ENCODE results near the gene BACH2. TPM values are rescaled to one million over a fixed set of nuclear protein-coding genes. Genes with fewer than 3 reads are reported as not detected.

Gene BACH2
- total and polyA plus RNA-seq, 2 of the 8 experiments (the other 6 are each of a cell fraction or from before 2014, with no cell fraction given): 1.9 to 5.9 TPM

DNA sequence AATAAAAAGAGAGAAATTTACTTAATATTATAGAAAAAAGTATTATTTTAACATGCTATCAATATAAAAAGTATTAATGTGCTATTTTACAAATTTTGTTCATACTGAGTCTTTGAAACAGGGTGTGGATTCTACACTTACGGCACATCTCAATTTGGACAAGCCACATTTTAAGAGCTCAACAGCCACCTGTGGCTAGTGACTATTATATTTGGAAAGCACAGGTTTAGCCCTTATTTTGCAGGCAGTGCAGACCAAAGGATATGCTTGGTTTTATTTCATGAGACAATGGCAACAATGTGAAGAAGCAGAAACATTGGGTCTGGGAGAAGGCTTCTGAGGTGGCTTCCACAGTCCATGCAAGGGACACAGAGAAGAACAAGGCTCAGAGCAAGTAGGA lies 74.6 kb downstream of the BACH2 start:
- Histone ChIP-seq H4K91ac (replicated peaks; ENCODE audit: insufficient read length, low read length) (no peak overlapping the region), H4K8ac (ENCODE audit: extremely low read depth, insufficient read depth, low read length) (no peak overlapping the region), H2BK120ac (replicated peaks; ENCODE audit: low read depth, low read length) (no peak overlapping the region), H3K9ac (replicated peaks in 1 of 4; ENCODE audit: extremely low read depth in 1 of 4, low read depth in 3 of 4, low read length in 3 of 4) (no peak overlapping the region), H2BK15ac (ENCODE audit: low read length) (no peak overlapping the region), H3K14ac (ENCODE audit: insufficient read length) (no peak overlapping the region), H3K4me2 (ENCODE audit: insufficient read depth in 1 of 2, low read depth in 2 of 2, low read length in 2 of 2) (no peak overlapping the region), H3K4me1 (replicated peaks in 1 of 4; ENCODE audit: control insufficient read depth in 3 of 4, insufficient read depth in 4 of 4, low read length in 3 of 4) (peaks cover 9 to 23% (median 17%) of the 10 kb centered on the region in 4 experiments; a peak in 5 of 7 replicates), H3K9me3 (ENCODE audit: insufficient read depth in 2 of 2, low read depth in 1 of 2, low read length in 1 of 2) (no peaks in the 10 kb centered on the region), H3K79me1 (ENCODE audit: low read depth, low read length) (no peaks in the 10 kb centered on the region), H3K36me3 (ENCODE audit: control insufficient read depth in 2 of 4, insufficient read depth in 4 of 4, low read length in 3 of 4) (no peaks in the 10 kb centered on the region), H3K27me3 (replicated peaks in 1 of 4; ENCODE audit: control insufficient read depth in 3 of 4, extremely low read depth in 1 of 4, insufficient read depth in 3 of 4, low read length in 3 of 4) (no peaks in the 10 kb centered on the region), H4K5ac (ENCODE audit: insufficient read length, low read depth, low read length) (no peak overlapping the region), H3K4ac (replicated peaks; ENCODE audit: insufficient read length, low read depth, low read length) (no peak overlapping the region), H3K23me2 (ENCODE audit: low read depth, low read length) (no peaks in the 10 kb centered on the region), H2BK5ac (ENCODE audit: low read depth, low read length) (no peak overlapping the region), H3K27ac (ENCODE audit: low read depth, low read length) (no peak overlapping the region), H2BK20ac (ENCODE audit: low read length) (no peak overlapping the region), H3K4me3 (ENCODE audit: extremely low read depth in 1 of 4, insufficient read depth in 2 of 4, low read depth in 3 of 4, low read length in 4 of 4) (no peak overlapping the region), H3K56ac (replicated peaks; ENCODE audit: insufficient read length, low read depth, low read length) (no peak overlapping the region), H4K20me1 (replicated peaks in 1 of 2; ENCODE audit: control insufficient read depth in 1 of 2, insufficient read depth in 2 of 2, low read length in 2 of 2) (no peaks in the 10 kb centered on the region), H2AFZ (ENCODE audit: low read length) (no peak overlapping the region), H2BK12ac (ENCODE audit: low read depth, low read length) (no peak overlapping the region), H2AK5ac (ENCODE audit: low read depth, low read length) (peak overlapping the region; percentile 70; the same call in 1 of the 2 replicates), H3K79me2 (ENCODE audit: control insufficient read depth in 1 of 2, insufficient read depth in 2 of 2, low read length in 2 of 2) (no peaks in the 10 kb centered on the region), H3K18ac (ENCODE audit: extremely low read depth, low read length) (no peak overlapping the region), H3K23ac (ENCODE audit: insufficient read length) (no peak overlapping the region)
- CTCF ChIA-PET (ENCODE audit: partially characterized antibody): interaction anchor here (0.8 to 2.6 kb wide), 5 partner anchors 10 to 254 kb away, joined by 3 to 14 read pairs (median 4); no protein-coding TSS in a partner anchor
- 96% methylated on average over 1 of the region's 1 CpG; no CpG with 5 or more reads in 1 of the 2 experiments for WGBS, 2 experiments (ENCODE audit: extremely low coverage in 1 of 2, insufficient coverage in 1 of 2, insufficient read length in 1 of 2, insufficient replicate concordance in 2 of 2, low coverage in 1 of 2, low lambda C conversion rate in 2 of 2, missing lambda C conversion rate in 1 of 2)
- no peak for DNase-seq (ENCODE audit: low read depth in 1 of 2, low spot score in 2 of 2)
- POLR2A ChIA-PET (ENCODE audit: partially characterized antibody): interaction anchor here (1.7 kb wide), 1 partner anchor 10 kb away, joined by 3 read pairs; no protein-coding TSS in a partner anchor
- TF ChIP-seq EP300 (IDR thresholded peaks at IDR 0.05; ENCODE audit: borderline replicate concordance in 1 of 2, low read depth in 2 of 2, low read length in 2 of 2) (no peak), CHD2 (IDR thresholded peaks at IDR 0.05; ENCODE audit: low read length) (no peak), TEAD4 (IDR thresholded peaks at IDR 0.05; ENCODE audit: low read depth, low read length) (no peak), ASH2L (IDR thresholded peaks at IDR 0.05; ENCODE audit: low read length) (no peak), BRCA1 (IDR thresholded peaks at IDR 0.05; ENCODE audit: low read depth, low read length) (no peak), CEBPB (IDR thresholded peaks at IDR 0.05; ENCODE audit: low read depth, low read length) (no peak), POLR2A (IDR thresholded peaks at IDR 0.05; ENCODE audit: control extremely low read depth in 1 of 2, low read depth in 2 of 2, low read length in 2 of 2) (no peak), HDAC2 (IDR thresholded peaks at IDR 0.05; ENCODE audit: borderline replicate concordance in 1 of 2, low read depth in 2 of 2, low read length in 2 of 2) (no peak), RNF2 (IDR thresholded peaks at IDR 0.05; ENCODE audit: borderline replicate concordance, low read depth, low read length, missing control alignments, poor library complexity, severe bottlenecking) (no peak), JUND (IDR thresholded peaks at IDR 0.05; ENCODE audit: low read length) (no peak)
- TF ChIP-seq, protein P1, sequence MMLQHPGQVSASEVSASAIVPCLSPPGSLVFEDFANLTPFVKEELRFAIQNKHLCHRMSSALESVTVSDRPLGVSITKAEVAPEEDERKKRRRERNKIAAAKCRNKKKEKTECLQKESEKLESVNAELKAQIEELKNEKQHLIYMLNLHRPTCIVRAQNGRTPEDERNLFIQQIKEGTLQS (IDR thresholded peaks at IDR 0.05; ENCODE audit: insufficient read depth, low read depth, low read length): no peak
- FAIRE-seq: no peak
